ENCODE data around the gene RNF224. TPM values are rescaled to one million over a fixed set of nuclear protein-coding genes. Genes with fewer than 3 reads are reported as not detected.

Gene RNF224
- total RNA-seq, 1 experiment from 2014 or later = 0.30 TPM

- Histone ChIP-seq H3K4me3 (replicated peaks in 1 of 2; ENCODE audit: low read depth in 1 of 2, low read length in 2 of 2) (peak overlapping the region; percentile 80 to 90), H2AFZ (ENCODE audit: low read depth, low read length, poor library complexity, severe bottlenecking) (no peak overlapping the region), H3K27ac (ENCODE audit: low read depth, low read length) (peak overlapping the region; percentile 96), H4K20me1 (ENCODE audit: insufficient read depth) (no peaks in the 10 kb centered on the region), H3K36me3 (ENCODE audit: control insufficient read depth in 1 of 2, insufficient read depth in 2 of 2, low read length in 2 of 2) (peaks cover 0 to 15% of the 10 kb centered on the region in 2 experiments; a peak in 3 of 4 replicates), H3K4me2 (ENCODE audit: low read length) (peak overlapping the region; percentile 85), H3K9me3 (ENCODE audit: control insufficient read depth in 1 of 2, insufficient read depth in 1 of 2, low read depth in 1 of 2, low read length in 2 of 2) (no peaks in the 10 kb centered on the region), H3K9ac (ENCODE audit: low read length) (peak overlapping the region; percentile 84), H3K79me2 (ENCODE audit: insufficient read depth, low read length) (peaks cover 34% of the 10 kb centered on the region), H3K27me3 (ENCODE audit: insufficient read depth, low read length) (no peaks in the 10 kb centered on the region), H3K9me2 (ENCODE audit: insufficient read depth) (no peaks in the 10 kb centered on the region), H3K4me1 (ENCODE audit: control insufficient read depth in 1 of 2, insufficient read depth in 2 of 2, low read length in 2 of 2) (peaks cover 31 to 46% of the 10 kb centered on the region in 2 experiments)
- ChIA-PET POLR2A (interaction anchor here (0.8 to 1.7 kb wide), 5 partner anchors 9 to 150 kb away, joined by 3 to 14 read pairs (median 5); partner anchors contain the start of genes NELFB and TUBB4B), RAD21 (ENCODE audit: low non-redundant PET in 1 of 2, low total read pairs in 2 of 2, uncharacterized antibody in 2 of 2, unreplicated experiment in 2 of 2) (interaction anchor here (0.5 to 1.4 kb wide), 2 partner anchors 9 to 145 kb away, joined by 3 to 6 read pairs; partner anchors contain the start of genes EXD3 (in 1 of the 2) and NOXA1 (in 1 of the 2)), CTCF (interaction anchor here (2.0 kb wide), 1 partner anchor 9 kb away, joined by 18 read pairs; no protein-coding TSS in a partner anchor)
- intact Hi-C loops (cut with micrococcal nuclease) = no loop called here
- BruUV-seq (replicated peaks) = TSS peak; percentile 89
- TF ChIP-seq JUND (IDR thresholded peaks at IDR 0.05) (no peak), ZFX (IDR thresholded peaks at IDR 0.05) (no peak; the same call in 1 of the 2 replicates), SP1 (IDR thresholded peaks at IDR 0.05; ENCODE audit: low read depth) (no peak), RAD21 (IDR thresholded peaks at IDR 0.05; ENCODE audit: low read depth) (no peak), SIN3A (IDR thresholded peaks at IDR 0.05; ENCODE audit: low read depth) (no peak), SRF (IDR thresholded peaks at IDR 0.05; ENCODE audit: low read depth) (no peak), REST (IDR thresholded peaks at IDR 0.05; ENCODE audit: low read depth) (no peak), EZH2 (IDR thresholded peaks at IDR 0.05) (no peak), FOSL1 (IDR thresholded peaks at IDR 0.05; ENCODE audit: low read depth) (no peak), MAX (IDR thresholded peaks at IDR 0.05) (no peak), POLR2A (IDR thresholded peaks at IDR 0.05; ENCODE audit: borderline replicate concordance, extremely low read depth, insufficient read depth, insufficient read length) (no peak), EZH2phosphoT487 (IDR thresholded peaks at IDR 0.05; ENCODE audit: borderline replicate concordance) (no peak), CBX3 (IDR thresholded peaks at IDR 0.05; ENCODE audit: low read depth) (no peak)
- ATAC-seq = no peak
- no peak for DNase-seq (ENCODE audit: low read depth, low spot score)
Measured at GRCh38 chr9:137278061-137278701, 50.9 kb downstream of the RNF224 start.

Other genes with a start within 250 kb of the RNF224 start
- 3.1 TPM for gene PTGDS, start 250.0 kb upstream of the RNF224 start, total RNA-seq (2021; ENCODE audit: unreplicated experiment)
- gene LCNL1, start 244.5 kb upstream of the RNF224 start, total RNA-seq (2021; ENCODE audit: unreplicated experiment) = 0.44 TPM
- gene PAXX, start 235.1 kb upstream of the RNF224 start, total RNA-seq (2021; ENCODE audit: unreplicated experiment) = 89.0 TPM
- gene CLIC3, start 230.9 kb upstream of the RNF224 start, total RNA-seq (2021; ENCODE audit: unreplicated experiment) = 8.4 TPM
- 114 TPM for gene ABCA2, start 199.3 kb upstream of the RNF224 start, total RNA-seq (2021; ENCODE audit: unreplicated experiment)
- gene FUT7, start 195.4 kb upstream of the RNF224 start, total RNA-seq (2021; ENCODE audit: unreplicated experiment) = not detected
- gene NPDC1, start 181.3 kb upstream of the RNF224 start, total RNA-seq (2021; ENCODE audit: unreplicated experiment) = 98.8 TPM
- gene ENTPD2, start 173.4 kb upstream of the RNF224 start, total RNA-seq (2021; ENCODE audit: unreplicated experiment) = 32.5 TPM
- gene SAPCD2, start 156.9 kb upstream of the RNF224 start, total RNA-seq (2021; ENCODE audit: unreplicated experiment) = 71.7 TPM
- 11.0 TPM for gene UAP1L1, start 150.0 kb upstream of the RNF224 start, total RNA-seq (2021; ENCODE audit: unreplicated experiment)
- gene MAN1B1, start 140.5 kb upstream of the RNF224 start, total RNA-seq (2021; ENCODE audit: unreplicated experiment) = 50.9 TPM
- 291 TPM for gene DPP7, start 112.8 kb upstream of the RNF224 start, total RNA-seq (2021; ENCODE audit: unreplicated experiment)
- gene GRIN1, start 88.3 kb upstream of the RNF224 start, total RNA-seq (2021; ENCODE audit: unreplicated experiment) = 23.1 TPM
- gene LRRC26, start 57.5 kb upstream of the RNF224 start, total RNA-seq (2021; ENCODE audit: unreplicated experiment) = 2.4 TPM
- gene TMEM210, start 55.4 kb upstream of the RNF224 start, total RNA-seq (2021; ENCODE audit: unreplicated experiment) = not detected
- 75.5 TPM for gene ANAPC2, start 38.9 kb upstream of the RNF224 start, total RNA-seq (2021; ENCODE audit: unreplicated experiment)
- 84.7 TPM for gene SSNA1, start 38.8 kb upstream of the RNF224 start, total RNA-seq (2021; ENCODE audit: unreplicated experiment)
- 24.9 TPM for gene TPRN, start 26.8 kb upstream of the RNF224 start, total RNA-seq (2021; ENCODE audit: unreplicated experiment)
- 45.0 TPM for gene TMEM203, start 21.9 kb upstream of the RNF224 start, total RNA-seq (2021; ENCODE audit: unreplicated experiment)
- 28.4 TPM for gene NDOR1, start 21.8 kb upstream of the RNF224 start, total RNA-seq (2021; ENCODE audit: unreplicated experiment)
- gene RNF208, start 5.3 kb upstream of the RNF224 start, total RNA-seq (2021; ENCODE audit: unreplicated experiment) = 26.1 TPM
- gene CYSRT1, start 2.3 kb upstream of the RNF224 start, total RNA-seq (2021; ENCODE audit: unreplicated experiment) = 4.3 TPM
- gene SLC34A3, start 3.4 kb downstream of the RNF224 start, total RNA-seq (2021; ENCODE audit: unreplicated experiment) = 0.15 TPM
- 502 TPM for gene TUBB4B, start 13.8 kb downstream of the RNF224 start, total RNA-seq (2021; ENCODE audit: unreplicated experiment)
- not detected for gene STPG3, start 23.8 kb downstream of the RNF224 start, total RNA-seq (2021; ENCODE audit: unreplicated experiment)
- 86.4 TPM for gene NELFB, start 27.8 kb downstream of the RNF224 start, total RNA-seq (2021; ENCODE audit: unreplicated experiment)
- gene TOR4A, start 50.2 kb downstream of the RNF224 start, total RNA-seq (2021; ENCODE audit: unreplicated experiment) = 34.0 TPM
- gene NRARP, start 74.8 kb downstream of the RNF224 start, total RNA-seq (2021; ENCODE audit: unreplicated experiment) = 22.2 TPM
- gene EXD3, start 195.7 kb downstream of the RNF224 start, total RNA-seq (2021; ENCODE audit: unreplicated experiment) = 25.4 TPM
- gene NOXA1, start 195.9 kb downstream of the RNF224 start, total RNA-seq (2021; ENCODE audit: unreplicated experiment) = 13.2 TPM
- gene ENTPD8, start 213.9 kb downstream of the RNF224 start, total RNA-seq (2021; ENCODE audit: unreplicated experiment) = 1.7 TPM
- 81.9 TPM for gene NSMF, start 231.8 kb downstream of the RNF224 start, total RNA-seq (2021; ENCODE audit: unreplicated experiment)

Measured in HCT116 (cell line).